MM.1S (cell line): ENCODE measurements around the gene SMURF2.

Experiments
- DNase-seq: peaks from one replicate; pipeline ENCODE4 v3.0.0-alpha.2; 2015
- H2AFZ ChIP-seq: fragments of 300-600 bp; sonication (generic); 2 replicates; pipeline ENCODE4 v1.6.0; 2016; ENCODE audit warnings: antibody characterized with exemption, low read length
- H3F3A ChIP-seq: fragments of 300-600 bp; sonication (generic); 2 replicates; pipeline ENCODE4 v1.6.1; 2016; ENCODE audit warnings: mild to moderate bottlenecking, antibody characterized with exemption, low read length, moderate library complexity, mixed read lengths; ENCODE audit not compliant: insufficient read depth
- H3K27ac ChIP-seq: fragments of 300-600 bp; sonication (generic); 2 replicates; pipeline ENCODE4 v1.5.1; 2016; ENCODE audit warnings: mild to moderate bottlenecking, low read length
- H3K27me3 ChIP-seq: fragments of 300-600 bp; sonication (generic); replicated peaks from 2 replicates; pipeline ENCODE4 v1.6.0; 2016; ENCODE audit warnings: low read length; ENCODE audit not compliant: insufficient read depth
- H3K36me3 ChIP-seq: fragments of 300-600 bp; sonication (generic); replicated peaks from 2 replicates; pipeline ENCODE4 v1.6.1; 2016; ENCODE audit warnings: mild to moderate bottlenecking, low read length, mixed read lengths; ENCODE audit not compliant: insufficient read depth
- H3K4me1 ChIP-seq: fragments of 300-600 bp; sonication (generic); 2 replicates; pipeline ENCODE4 v1.6.1; 2016; ENCODE audit warnings: low read length, mixed read lengths
- H3K4me2 ChIP-seq: fragments of 300-600 bp; sonication (generic); 2 replicates; pipeline ENCODE4 v1.6.0; 2016; ENCODE audit warnings: low read depth, low read length
- H3K4me3 ChIP-seq: fragments of 300-600 bp; sonication (generic); 2 replicates; pipeline ENCODE4 v1.5.1; 2016; ENCODE audit warnings: low read length, mixed read lengths
- H3K79me2 ChIP-seq: fragments of 300-600 bp; sonication (generic); 2 replicates; pipeline ENCODE4 v1.6.1; 2016; ENCODE audit warnings: mixed run types, low read length, mixed read lengths
- H3K9ac ChIP-seq: fragments of 300-600 bp; sonication (generic); 2 replicates; pipeline ENCODE4 v1.6.1; 2016; ENCODE audit warnings: low read length, mixed read lengths
- H3K9me2 ChIP-seq: fragments of 300-600 bp; sonication (generic); replicated peaks from 2 replicates; pipeline ENCODE4 v1.6.1; 2016; ENCODE audit warnings: mild to moderate bottlenecking, low read length, mixed read lengths; ENCODE audit not compliant: insufficient read depth
- H3K9me3 ChIP-seq: fragments of 300-600 bp; sonication (generic); replicated peaks from 2 replicates; pipeline ENCODE4 v1.6.1; 2016; ENCODE audit warnings: mild to moderate bottlenecking, low read length, mixed read lengths; ENCODE audit not compliant: insufficient read depth
- H4K20me1 ChIP-seq: fragments of 300-600 bp; sonication (generic); 2 replicates; pipeline ENCODE4 v1.6.1; 2016; ENCODE audit warnings: mild to moderate bottlenecking, low read length, moderate library complexity, mixed read lengths; ENCODE audit not compliant: insufficient read depth
- CTCF ChIP-seq: fragments of 300-600 bp; sonication (generic); IDR thresholded peaks from 2 replicates; pipeline ENCODE4 v1.5.1; 2016; ENCODE audit warnings: antibody characterized with exemption, low read length, mixed read lengths
- EZH2 ChIP-seq: fragments of 300-600 bp; sonication (generic); optimal IDR thresholded peaks from 2 replicates; pipeline ENCODE3; 2017; ENCODE audit warnings: low read depth, mild to moderate bottlenecking, antibody characterized with exemption, low read length, mixed read lengths
- EZH2phosphoT487 ChIP-seq: fragments of 300-600 bp; sonication (generic); IDR thresholded peaks from 2 replicates; pipeline ENCODE4 v1.6.1; 2018; ENCODE audit warnings: antibody characterized with exemption, low read length

The SMURF2 gene

GRCh38 chr17:64621772-64622171 is 40.3 kb downstream of the SMURF2 start:
- H3K9me3 ChIP-seq: no peaks in the 10 kb centered on the region
- H3F3A ChIP-seq: no peaks in the 10 kb centered on the region
- DNase-seq: no peak
- H3K9me2 ChIP-seq: no peaks in the 10 kb centered on the region
- peaks cover 24% of the 10 kb centered on the region for H3K79me2 ChIP-seq
- no peaks in the 10 kb centered on the region for H3K4me1 ChIP-seq
- TF ChIP-seq EZH2 (no peak), EZH2phosphoT487 (no peak), CTCF (no peak)
- H3K36me3 ChIP-seq: no peaks in the 10 kb centered on the region
- H3K27ac ChIP-seq: no peak overlapping the region
- H2AFZ ChIP-seq: no peak overlapping the region
- H3K27me3 ChIP-seq: no peaks in the 10 kb centered on the region
- no peaks in the 10 kb centered on the region; the same call in 1 of the 2 replicates for H4K20me1 ChIP-seq
- no peak overlapping the region for H3K4me3 ChIP-seq
- no peak overlapping the region for H3K9ac ChIP-seq
- H3K4me2 ChIP-seq: no peak overlapping the region

GRCh38 chr17:64618848-64619247 is 43.3 kb downstream of the SMURF2 start:
- Histone ChIP-seq H3F3A (no peaks in the 10 kb centered on the region), H3K4me2 (no peak overlapping the region), H3K9ac (no peak overlapping the region), H3K79me2 (peaks cover 22% of the 10 kb centered on the region), H3K36me3 (no peaks in the 10 kb centered on the region), H3K9me2 (no peaks in the 10 kb centered on the region), H3K9me3 (no peaks in the 10 kb centered on the region), H3K27ac (no peak overlapping the region), H3K4me3 (no peak overlapping the region), H3K27me3 (no peaks in the 10 kb centered on the region), H4K20me1 (no peaks in the 10 kb centered on the region), H2AFZ (no peak overlapping the region), H3K4me1 (0 out of 2 replicates have a peak, but pooled peaks cover 2% of the 10 kb centered on the region)
- no peak for DNase-seq
- no peak for TF ChIP-seq CTCF
- no peak for TF ChIP-seq EZH2phosphoT487
- TF ChIP-seq EZH2: no peak

GRCh38 chr17:64617125-64617780 is 44.9 kb downstream of the SMURF2 start:
- DNase-seq: no peak
- Histone ChIP-seq H3K9me2 (no peaks in the 10 kb centered on the region), H4K20me1 (no peaks in the 10 kb centered on the region), H3K27me3 (no peaks in the 10 kb centered on the region), H3K36me3 (no peaks in the 10 kb centered on the region), H3K27ac (no peak overlapping the region), H3F3A (no peaks in the 10 kb centered on the region), H3K9me3 (no peaks in the 10 kb centered on the region), H3K4me3 (no peak overlapping the region), H3K79me2 (peaks cover 16% of the 10 kb centered on the region), H3K4me1 (0 out of 2 replicates have a peak, but pooled peaks cover 2% of the 10 kb centered on the region), H3K9ac (no peak overlapping the region), H3K4me2 (no peak overlapping the region), H2AFZ (no peak overlapping the region)
- TF ChIP-seq EZH2phosphoT487 (no peak), EZH2 (no peak), CTCF (no peak)
